Measurements from ENCODE around the gene SSBP3. TPM values are rescaled to one million over a fixed set of nuclear protein-coding genes. Genes with fewer than 3 reads are reported as not detected.

SSBP3 gene
- total RNA-seq, 1 experiment from 2014 or later: 15.0 TPM

DNA sequence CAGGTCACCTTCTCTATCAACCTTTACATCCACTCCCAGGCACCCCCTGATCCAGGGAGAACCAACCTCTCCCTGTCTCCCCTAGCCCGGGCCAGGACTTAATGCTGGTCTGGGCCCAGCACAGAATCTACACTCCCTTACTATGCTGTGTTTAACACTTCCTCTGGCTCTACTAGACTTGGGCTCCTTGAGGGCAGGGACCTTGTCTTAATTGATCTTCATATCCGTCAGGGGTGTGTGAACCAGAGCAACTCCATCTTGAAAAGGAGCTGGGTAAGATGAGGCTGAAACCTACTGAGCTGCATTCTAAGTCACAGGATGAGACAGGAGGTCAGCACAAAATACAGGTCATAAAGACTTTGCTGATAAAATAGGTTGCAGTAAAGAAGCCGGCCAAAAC, 98.9 kb downstream of the SSBP3 start:
- H3K4me3 ChIP-seq (ENCODE audit: low read length): no peak overlapping the region
- H3K4me2 ChIP-seq (ENCODE audit: low read length): no peak overlapping the region
- H4K20me1 ChIP-seq (ENCODE audit: low read length): no peaks in the 10 kb centered on the region
- no peaks in the 10 kb centered on the region for H3K27me3 ChIP-seq (ENCODE audit: low read length)
- no peaks in the 10 kb centered on the region for H3F3A ChIP-seq (ENCODE audit: low read length, unreplicated experiment)
- POLR2A ChIA-PET (ENCODE audit: unreplicated experiment): no interaction called here
- no peaks in the 10 kb centered on the region for H3K36me3 ChIP-seq (ENCODE audit: low read depth, low read length)
- DNase-seq (no peak), ATAC-seq (no peak)
- no peak overlapping the region for H2AFZ ChIP-seq (ENCODE audit: low read length)
- no peak overlapping the region for H3K27ac ChIP-seq (ENCODE audit: low read length)
- no peaks in the 10 kb centered on the region for H3K79me2 ChIP-seq (ENCODE audit: low read length)
- no peaks in the 10 kb centered on the region for H3K9me3 ChIP-seq (ENCODE audit: low read length)
- intact Hi-C loops (cut with micrococcal nuclease): no loop called here
- no TSS peak for BruUV-seq (replicated peaks)
- no peaks in the 10 kb centered on the region for H3K4me1 ChIP-seq (ENCODE audit: insufficient read depth, low read length)
- no peak overlapping the region for H3K9ac ChIP-seq (ENCODE audit: low read length)
- no peaks in the 10 kb centered on the region for H3K9me2 ChIP-seq (replicated peaks; ENCODE audit: low read length)
- CTCF ChIA-PET: no interaction called here
- no peak for TF ChIP-seq EZH2 (IDR thresholded peaks at IDR 0.05; ENCODE audit: low read length, unreplicated experiment)
- TF ChIP-seq, protein P1, sequence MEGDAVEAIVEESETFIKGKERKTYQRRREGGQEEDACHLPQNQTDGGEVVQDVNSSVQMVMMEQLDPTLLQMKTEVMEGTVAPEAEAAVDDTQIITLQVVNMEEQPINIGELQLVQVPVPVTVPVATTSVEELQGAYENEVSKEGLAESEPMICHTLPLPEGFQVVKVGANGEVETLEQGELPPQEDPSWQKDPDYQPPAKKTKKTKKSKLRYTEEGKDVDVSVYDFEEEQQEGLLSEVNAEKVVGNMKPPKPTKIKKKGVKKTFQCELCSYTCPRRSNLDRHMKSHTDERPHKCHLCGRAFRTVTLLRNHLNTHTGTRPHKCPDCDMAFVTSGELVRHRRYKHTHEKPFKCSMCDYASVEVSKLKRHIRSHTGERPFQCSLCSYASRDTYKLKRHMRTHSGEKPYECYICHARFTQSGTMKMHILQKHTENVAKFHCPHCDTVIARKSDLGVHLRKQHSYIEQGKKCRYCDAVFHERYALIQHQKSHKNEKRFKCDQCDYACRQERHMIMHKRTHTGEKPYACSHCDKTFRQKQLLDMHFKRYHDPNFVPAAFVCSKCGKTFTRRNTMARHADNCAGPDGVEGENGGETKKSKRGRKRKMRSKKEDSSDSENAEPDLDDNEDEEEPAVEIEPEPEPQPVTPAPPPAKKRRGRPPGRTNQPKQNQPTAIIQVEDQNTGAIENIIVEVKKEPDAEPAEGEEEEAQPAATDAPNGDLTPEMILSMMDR (conservative IDR thresholded peaks at IDR 0.05; ENCODE audit: low read depth, low read length): no peak
- TF ChIP-seq EZH2phosphoT487 (IDR thresholded peaks at IDR 0.05; ENCODE audit: borderline replicate concordance, low read length): no peak

DNA sequence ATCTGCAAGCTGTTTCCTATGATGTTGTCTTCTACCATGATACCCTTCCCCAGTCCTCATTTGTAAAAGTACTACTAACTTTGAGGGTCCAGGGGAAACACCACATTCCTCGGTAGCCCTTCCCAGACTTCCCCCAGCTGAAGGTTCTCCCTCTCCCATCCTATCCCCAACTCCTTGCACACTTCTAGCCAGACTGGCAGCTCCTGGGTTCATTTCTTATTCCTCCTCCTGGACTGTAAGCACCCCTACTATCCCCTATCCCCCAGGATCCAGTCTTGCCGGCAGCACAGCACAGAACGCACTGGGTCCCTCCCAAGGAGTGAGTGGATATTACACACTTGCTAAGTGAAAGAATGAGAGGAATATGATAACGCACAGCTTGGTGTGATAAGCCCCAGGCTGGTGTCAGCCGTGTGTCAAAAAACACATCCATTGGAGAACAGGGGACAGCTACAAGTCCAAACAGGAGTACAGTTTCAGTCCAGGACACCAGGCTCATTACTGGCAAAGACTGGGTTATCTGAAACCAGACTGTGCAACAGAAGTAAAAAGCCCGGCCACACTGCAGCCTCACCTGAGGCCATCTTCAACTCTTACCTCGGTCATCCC, 100.2 kb downstream of the SSBP3 start:
- Histone ChIP-seq H3K4me1 (ENCODE audit: insufficient read depth, low read length) (no peaks in the 10 kb centered on the region), H3K9ac (ENCODE audit: low read length) (no peak overlapping the region), H3K79me2 (ENCODE audit: low read length) (no peaks in the 10 kb centered on the region), H3K9me3 (ENCODE audit: low read length) (no peaks in the 10 kb centered on the region), H2AFZ (ENCODE audit: low read length) (no peak overlapping the region), H3K27me3 (ENCODE audit: low read length) (no peaks in the 10 kb centered on the region), H3K4me2 (ENCODE audit: low read length) (no peak overlapping the region), H3F3A (ENCODE audit: low read length, unreplicated experiment) (no peaks in the 10 kb centered on the region), H3K36me3 (ENCODE audit: low read depth, low read length) (no peaks in the 10 kb centered on the region), H3K9me2 (replicated peaks; ENCODE audit: low read length) (no peaks in the 10 kb centered on the region), H4K20me1 (ENCODE audit: low read length) (no peaks in the 10 kb centered on the region), H3K27ac (ENCODE audit: low read length) (no peak overlapping the region), H3K4me3 (ENCODE audit: low read length) (no peak overlapping the region)
- ChIA-PET POLR2A (ENCODE audit: unreplicated experiment) (no interaction called here), CTCF (no interaction called here)
- BruUV-seq (replicated peaks): no TSS peak
- intact Hi-C loops (cut with micrococcal nuclease): no loop called here
- no peak for TF ChIP-seq EZH2 (IDR thresholded peaks at IDR 0.05; ENCODE audit: low read length, unreplicated experiment)
- TF ChIP-seq, protein P1 (conservative IDR thresholded peaks at IDR 0.05; ENCODE audit: low read depth, low read length): no peak
- no peak for TF ChIP-seq EZH2phosphoT487 (IDR thresholded peaks at IDR 0.05; ENCODE audit: borderline replicate concordance, low read length)
- no peak for ATAC-seq
- DNase-seq: no peak

DNA sequence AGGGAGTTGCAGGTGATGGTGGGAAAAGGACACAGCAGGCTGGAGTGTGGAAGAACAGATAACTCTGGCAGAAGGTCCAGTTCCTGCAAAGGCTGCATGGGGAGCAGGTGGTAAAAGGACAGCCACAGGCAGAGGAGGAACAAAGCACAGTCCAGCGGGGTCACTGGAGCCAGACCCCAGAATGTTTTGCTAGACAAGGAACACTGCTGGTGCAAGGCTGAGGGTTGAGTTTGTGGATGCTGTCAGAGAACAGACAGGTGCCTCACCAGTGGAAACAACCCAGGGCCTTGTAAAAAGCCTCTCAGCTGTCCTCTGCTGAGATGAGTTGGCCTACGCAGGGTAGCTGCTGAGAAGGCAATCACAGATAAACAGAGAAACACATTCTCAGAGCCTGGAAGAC, 101.7 kb downstream of the SSBP3 start:
- H3K27ac ChIP-seq (ENCODE audit: low read length): no peak overlapping the region
- H3K4me1 ChIP-seq (ENCODE audit: insufficient read depth, low read length): no peaks in the 10 kb centered on the region
- ChIA-PET CTCF (no interaction called here), POLR2A (ENCODE audit: unreplicated experiment) (no interaction called here)
- BruUV-seq (replicated peaks): no TSS peak
- no peak overlapping the region for H2AFZ ChIP-seq (ENCODE audit: low read length)
- H3K79me2 ChIP-seq (ENCODE audit: low read length): no peaks in the 10 kb centered on the region
- H3K4me3 ChIP-seq (ENCODE audit: low read length): no peak overlapping the region
- H3F3A ChIP-seq (ENCODE audit: low read length, unreplicated experiment): no peaks in the 10 kb centered on the region
- H3K9me3 ChIP-seq (ENCODE audit: low read length): no peaks in the 10 kb centered on the region
- H3K27me3 ChIP-seq (ENCODE audit: low read length): no peaks in the 10 kb centered on the region
- intact Hi-C loops (cut with micrococcal nuclease): no loop called here
- no peak overlapping the region for H3K4me2 ChIP-seq (ENCODE audit: low read length)
- no peaks in the 10 kb centered on the region for H3K9me2 ChIP-seq (replicated peaks; ENCODE audit: low read length)
- no peak overlapping the region for H3K9ac ChIP-seq (ENCODE audit: low read length)
- DNase-seq (no peak), ATAC-seq (no peak)
- TF ChIP-seq, protein P1 (conservative IDR thresholded peaks at IDR 0.05; ENCODE audit: low read depth, low read length): no peak
- TF ChIP-seq EZH2 (IDR thresholded peaks at IDR 0.05; ENCODE audit: low read length, unreplicated experiment): no peak
- no peak for TF ChIP-seq EZH2phosphoT487 (IDR thresholded peaks at IDR 0.05; ENCODE audit: borderline replicate concordance, low read length)
- H4K20me1 ChIP-seq (ENCODE audit: low read length): no peaks in the 10 kb centered on the region
- H3K36me3 ChIP-seq (ENCODE audit: low read depth, low read length): no peaks in the 10 kb centered on the region
